G401 (cell line): Measurements from ENCODE around the gene RASGEF1B. TPM values are rescaled to one million over a fixed set of nuclear protein-coding genes. Genes with fewer than 3 reads are reported as not detected.

Experiments used
- DNase-seq: peaks from one replicate; pipeline ENCODE4 v3.0.0-alpha.2; 2015; ENCODE audit warnings: low spot score
- in situ Hi-C: cut with HindIII; loops from 2 replicates; pipeline ENCODE4 v1.10.0; 2016; ENCODE audit warnings: low sequenced_read_pairs, mixed read lengths
- total RNA-seq: library from RNA; depleted of rRNA; stranded (reverse); fragments of >200 nt; shearing (Covaris generic); gene quantifications from 2 replicates; pipeline ENCODE4 v1.2.3, GENCODE V29; 2014

Gene RASGEF1B
- total RNA-seq, 1 experiment from 2014 or later = not detected

- in situ Hi-C loops = no loop called here
- DNase-seq = no peak
Measured at GRCh38 chr4:81446634-81447033, 25.1 kb downstream of the RASGEF1B start.

GRCh38 chr4:81445196-81445595 lies 26.5 kb downstream of the RASGEF1B start:
- no peak for DNase-seq
- in situ Hi-C loops = no loop called here

- no peak for DNase-seq
- in situ Hi-C loops = no loop called here
Measured at GRCh38 chr4:81442484-81443085, 29.1 kb downstream of the RASGEF1B start.

GRCh38 chr4:81440949-81441348 lies 30.8 kb downstream of the RASGEF1B start:
- DNase-seq = no peak
- in situ Hi-C loops = no loop called here

GRCh38 chr4:81436941-81437574 lies 34.6 kb downstream of the RASGEF1B start:
- in situ Hi-C loops = no loop called here
- no peak for DNase-seq

- DNase-seq = no peak
- in situ Hi-C loops = no loop called here
Measured at GRCh38 chr4:81436096-81436495, 35.6 kb downstream of the RASGEF1B start.

GRCh38 chr4:81432825-81433224 lies 38.9 kb downstream of the RASGEF1B start:
- DNase-seq = no peak
- in situ Hi-C loops = no loop called here

GRCh38 chr4:81431971-81432370 lies 39.7 kb downstream of the RASGEF1B start:
- DNase-seq = no peak
- in situ Hi-C loops = no loop called here

- in situ Hi-C loops = no loop called here
- DNase-seq = no peak
Measured at GRCh38 chr4:81429607-81430006, 42.1 kb downstream of the RASGEF1B start.

GRCh38 chr4:81429031-81429430 lies 42.7 kb downstream of the RASGEF1B start:
- no peak for DNase-seq
- in situ Hi-C loops = no loop called here

GRCh38 chr4:81428002-81428401 lies 43.7 kb downstream of the RASGEF1B start:
- no peak for DNase-seq
- in situ Hi-C loops = no loop called here

GRCh38 chr4:81427344-81427821 lies 44.3 kb downstream of the RASGEF1B start:
- no peak for DNase-seq
- in situ Hi-C loops = no loop called here

GRCh38 chr4:81426770-81427289 lies 44.9 kb downstream of the RASGEF1B start:
- no peak for DNase-seq
- in situ Hi-C loops = no loop called here

- in situ Hi-C loops = no loop called here
- DNase-seq = no peak
Measured at GRCh38 chr4:81424816-81425755, 46.6 kb downstream of the RASGEF1B start.

- no peak for DNase-seq
- in situ Hi-C loops = no loop called here
Measured at GRCh38 chr4:81424336-81424735, 47.4 kb downstream of the RASGEF1B start.

GRCh38 chr4:81422595-81422994 lies 49.1 kb downstream of the RASGEF1B start:
- DNase-seq = no peak
- in situ Hi-C loops = no loop called here

GRCh38 chr4:81421346-81422218 lies 50.1 kb downstream of the RASGEF1B start:
- in situ Hi-C loops = no loop called here
- no peak for DNase-seq

GRCh38 chr4:81418572-81418971 lies 53.1 kb downstream of the RASGEF1B start:
- in situ Hi-C loops = no loop called here

GRCh38 chr4:81412946-81413495 lies 58.7 kb downstream of the RASGEF1B start:
- no peak for DNase-seq
- in situ Hi-C loops = no loop called here

More at GRCh38 chr4:81418572-81418971, 53.1 kb downstream of the RASGEF1B start:
- DNase-seq = no peak
